G401 (cell line): Measurements from ENCODE around the gene EFHC1. TPM values are rescaled to one million over a fixed set of nuclear protein-coding genes. Genes with fewer than 3 reads are reported as not detected.
A peak's percentile ranks its signal among the peaks of the same experiment; 100 is the strongest.

Experiments used
- DNase-seq: peaks from one replicate; pipeline ENCODE4 v3.0.0-alpha.2; 2015; ENCODE audit warnings: low spot score
- in situ Hi-C: cut with HindIII; loops from 2 replicates; pipeline ENCODE4 v1.10.0; 2016; ENCODE audit warnings: low sequenced_read_pairs, mixed read lengths
- total RNA-seq: library from RNA; depleted of rRNA; stranded (reverse); fragments of >200 nt; shearing (Covaris generic); gene quantifications from 2 replicates; pipeline ENCODE4 v1.2.3, GENCODE V29; 2014

EFHC1 gene
- total RNA-seq, 1 experiment from 2014 or later: 20.7 TPM

DNA sequence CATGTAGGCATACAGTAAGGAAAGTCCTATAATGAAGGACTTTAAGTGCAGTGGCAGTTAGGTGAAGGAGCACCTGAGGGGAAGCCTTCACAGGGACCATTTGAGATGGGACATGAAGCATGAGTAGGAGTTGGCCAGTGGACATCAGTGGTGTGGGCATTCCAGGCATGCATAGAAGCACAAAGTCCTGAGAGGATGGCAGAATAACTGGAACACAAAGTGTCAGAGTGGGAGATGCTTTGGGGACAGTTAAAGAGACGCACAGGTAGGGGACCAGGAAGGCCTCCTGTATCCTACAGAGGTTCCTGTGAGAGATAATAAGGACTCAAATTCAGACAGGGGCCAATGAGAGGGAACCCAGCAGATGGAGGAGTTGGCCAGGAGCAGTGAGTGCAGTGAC lies 26.4 kb upstream of the EFHC1 start:
- in situ Hi-C loops: no loop called here
- DNase-seq: no peak

DNA sequence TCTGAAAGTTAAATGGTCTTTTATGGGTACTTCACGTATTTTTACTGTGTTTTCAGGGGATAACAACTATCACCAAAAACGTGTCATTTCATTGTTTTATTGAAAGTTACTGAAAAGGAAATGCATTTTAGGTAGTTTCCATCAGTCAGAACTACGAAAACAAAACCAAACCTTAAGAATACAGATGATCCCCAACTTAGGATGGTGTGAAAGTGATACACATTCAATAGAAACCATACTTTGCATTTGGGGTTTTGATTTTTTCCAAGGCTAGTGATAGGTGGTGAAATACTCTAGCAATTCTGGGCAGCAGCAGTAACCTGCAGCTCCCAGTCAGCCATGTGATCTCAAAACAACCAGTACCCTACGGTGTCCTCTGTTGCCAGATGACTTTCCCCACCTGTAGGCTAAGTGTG lies 25.9 kb upstream of the EFHC1 start:
- in situ Hi-C loops: no loop called here
- DNase-seq: no peak

DNA sequence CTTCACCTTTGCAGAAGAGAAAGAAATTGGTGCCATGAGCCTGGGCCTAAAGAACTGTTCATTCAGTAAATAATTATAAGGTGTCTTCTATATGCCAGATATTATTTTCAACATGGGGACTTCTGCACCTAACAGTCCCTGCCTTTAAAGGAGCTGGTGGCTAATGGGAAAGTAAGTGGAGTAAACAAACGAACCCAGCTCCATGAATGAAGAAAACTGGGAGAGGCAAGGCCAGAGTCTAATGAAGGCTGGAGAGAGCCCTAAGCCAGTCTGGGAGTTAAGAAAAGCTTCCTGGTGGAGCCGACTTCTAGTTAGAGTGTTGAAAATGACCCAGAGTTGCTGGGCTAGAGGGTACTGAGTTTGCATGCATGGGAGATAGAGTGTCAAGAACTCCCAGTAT lies 24.2 kb upstream of the EFHC1 start:
- in situ Hi-C loops: no loop called here
- DNase-seq: no peak

DNA sequence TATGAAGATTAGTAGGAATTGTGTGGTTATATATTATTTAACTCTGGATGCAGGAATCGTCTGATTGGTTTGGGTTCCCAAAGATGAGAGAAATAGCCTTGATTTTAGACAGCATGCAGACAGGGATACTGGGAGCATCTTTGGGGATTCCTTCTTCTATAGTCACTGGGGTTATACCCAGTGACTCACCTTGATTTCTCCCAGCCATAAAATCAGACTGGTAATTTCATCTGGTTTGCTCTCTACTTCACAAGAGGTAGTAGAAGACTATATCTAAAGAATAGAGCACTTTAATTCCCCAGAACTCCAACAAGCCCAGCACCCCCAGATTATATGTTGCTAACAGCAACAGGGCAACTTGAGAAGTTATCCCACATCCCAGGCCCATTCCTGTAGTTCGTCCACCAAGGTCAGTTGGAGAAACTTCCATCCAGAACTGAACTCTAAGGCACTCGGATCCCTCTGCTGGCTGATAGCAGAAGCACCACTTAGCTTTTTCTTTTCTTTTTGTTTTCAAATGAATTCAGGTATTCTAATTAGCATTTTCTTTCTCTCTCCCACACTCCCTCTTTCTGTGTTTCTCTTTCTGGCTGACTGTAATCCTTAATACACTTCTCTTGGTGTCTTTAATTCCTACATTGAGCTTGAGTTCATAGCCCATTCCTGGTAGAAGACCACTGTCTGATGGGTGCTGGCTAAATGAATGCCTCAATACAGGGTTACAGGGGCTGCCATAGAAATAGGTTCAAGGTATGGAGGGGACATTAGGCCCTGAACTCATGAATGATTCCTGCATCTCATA lies 20.4 kb upstream of the EFHC1 start:
- in situ Hi-C loops: loop anchor here (10.0 to 25.0 kb wide), 2 partner anchors 115 to 263 kb away; partner anchors contain the start of genes MCM3 and TMEM14A
- DNase-seq: peak; percentile 70

DNA sequence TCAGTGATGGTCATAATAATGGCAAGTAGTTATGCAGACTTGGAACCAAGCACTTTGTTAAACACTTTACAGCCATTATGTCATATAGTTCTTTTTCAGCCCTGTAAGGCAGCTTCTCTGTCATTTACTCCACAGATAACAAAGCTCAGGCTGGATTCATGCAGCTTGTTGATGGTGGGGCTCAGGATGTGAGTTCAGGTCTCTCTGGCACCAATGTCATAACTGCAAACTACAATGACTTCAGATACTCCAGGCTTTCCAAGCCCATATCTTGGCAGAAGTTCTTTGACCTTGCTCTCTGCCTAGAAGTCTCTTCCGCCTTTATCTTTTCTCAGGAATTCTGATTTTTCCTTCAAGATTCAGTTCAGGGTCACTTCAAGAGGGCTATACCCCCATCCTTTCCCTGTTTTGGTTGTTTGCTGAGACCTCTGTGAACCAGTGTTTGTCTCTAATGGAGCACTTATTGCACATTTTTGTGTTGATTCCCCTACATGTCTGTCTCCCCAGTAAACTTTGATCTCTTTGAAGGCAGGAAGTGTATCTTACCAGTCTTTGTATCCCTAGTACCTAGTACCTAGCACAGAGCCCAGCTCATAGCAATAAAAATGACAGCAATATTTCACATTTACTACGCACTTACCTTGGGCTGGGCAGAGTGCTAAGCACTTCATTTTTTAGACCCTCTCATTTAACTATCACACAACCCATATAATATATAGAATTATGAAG lies 19.7 kb upstream of the EFHC1 start:
- in situ Hi-C loops: loop anchor here (10.0 to 25.0 kb wide), 2 partner anchors 116 to 262 kb away; partner anchors contain the start of genes MCM3 and TMEM14A
- no peak for DNase-seq

DNA sequence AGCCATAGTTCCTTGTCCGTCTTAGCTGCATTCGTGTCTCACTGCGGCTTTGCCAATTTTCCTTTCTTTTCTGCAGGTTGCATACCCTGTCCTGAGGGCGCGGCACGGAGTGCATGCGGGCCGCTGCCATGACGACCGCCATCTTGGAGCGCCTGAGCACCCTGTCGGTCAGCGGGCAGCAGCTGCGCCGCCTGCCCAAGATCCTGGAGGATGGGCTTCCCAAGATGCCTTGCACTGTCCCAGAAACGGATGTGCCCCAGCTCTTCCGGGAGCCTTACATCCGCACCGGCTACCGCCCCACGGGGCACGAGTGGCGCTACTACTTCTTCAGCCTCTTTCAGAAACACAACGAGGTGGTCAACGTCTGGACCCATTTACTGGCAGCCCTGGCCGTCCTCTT lies 17.1 kb upstream of the EFHC1 start:
- in situ Hi-C loops: loop anchor here (10.0 to 25.0 kb wide), 2 partner anchors 118 to 259 kb away; partner anchors contain the start of genes MCM3 and TMEM14A
- DNase-seq: no peak

DNA sequence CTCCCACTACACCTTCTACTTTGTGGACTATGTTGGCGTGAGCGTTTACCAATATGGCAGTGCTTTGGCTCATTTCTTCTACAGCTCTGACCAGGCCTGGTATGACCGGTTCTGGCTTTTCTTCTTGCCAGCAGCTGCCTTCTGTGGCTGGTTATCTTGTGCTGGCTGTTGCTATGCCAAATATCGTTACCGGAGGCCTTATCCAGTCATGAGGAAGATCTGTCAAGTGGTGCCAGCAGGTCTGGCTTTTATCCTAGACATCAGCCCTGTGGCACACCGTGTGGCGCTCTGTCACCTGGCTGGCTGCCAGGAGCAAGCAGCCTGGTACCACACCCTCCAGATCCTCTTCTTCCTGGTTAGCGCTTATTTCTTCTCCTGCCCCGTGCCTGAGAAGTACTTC lies 16.5 kb upstream of the EFHC1 start:
- peak; percentile 98 for DNase-seq
- in situ Hi-C loops: loop anchor here (10.0 to 25.0 kb wide), 2 partner anchors 119 to 259 kb away; partner anchors contain the start of genes MCM3 and TMEM14A

DNA sequence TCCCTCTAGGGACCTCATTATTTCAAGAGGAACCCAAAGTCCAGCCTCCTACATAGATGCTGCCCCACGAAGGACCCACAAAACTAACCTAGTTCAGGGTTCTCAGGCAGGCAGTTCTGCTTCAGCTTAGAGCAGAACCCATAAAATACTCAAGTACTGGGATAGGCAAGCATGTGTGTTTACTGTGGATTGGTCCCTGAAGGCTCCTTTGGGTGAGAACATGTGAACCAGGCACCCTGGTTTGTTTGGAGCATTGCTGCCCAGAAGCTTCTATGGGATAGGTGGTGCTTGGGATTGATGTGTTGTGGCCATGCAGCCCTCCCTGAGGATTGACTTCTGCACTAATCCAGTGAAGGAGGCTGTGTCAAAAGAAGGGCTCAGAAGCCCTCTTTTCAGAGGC lies 14.9 kb upstream of the EFHC1 start:
- in situ Hi-C loops: loop anchor here (10.0 to 25.0 kb wide), 2 partner anchors 120 to 257 kb away; partner anchors contain the start of genes MCM3 and TMEM14A
- no peak for DNase-seq

DNA sequence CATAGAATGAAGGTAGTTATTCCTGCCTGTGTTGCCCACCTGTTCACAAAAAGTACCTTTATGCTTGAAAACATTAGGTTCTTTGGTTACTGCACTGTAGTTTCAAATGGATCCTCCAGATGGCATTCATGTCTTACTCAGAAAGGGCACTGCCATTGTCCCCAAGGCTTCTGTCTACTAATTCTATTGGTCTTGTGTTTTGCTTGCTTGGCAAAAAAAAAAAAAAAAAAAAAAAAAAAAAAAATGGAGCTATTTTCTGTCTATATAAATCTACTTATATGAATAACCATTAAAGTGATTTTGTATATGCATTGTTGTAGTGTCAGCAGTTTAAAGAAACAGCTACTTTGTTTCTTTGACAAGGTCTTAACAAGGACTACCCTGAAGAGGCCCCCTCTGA lies 12.7 kb upstream of the EFHC1 start:
- peak; percentile 78 for DNase-seq
- in situ Hi-C loops: loop anchor here (10.0 to 25.0 kb wide), 2 partner anchors 123 to 255 kb away; partner anchors contain the start of genes MCM3 and TMEM14A

DNA sequence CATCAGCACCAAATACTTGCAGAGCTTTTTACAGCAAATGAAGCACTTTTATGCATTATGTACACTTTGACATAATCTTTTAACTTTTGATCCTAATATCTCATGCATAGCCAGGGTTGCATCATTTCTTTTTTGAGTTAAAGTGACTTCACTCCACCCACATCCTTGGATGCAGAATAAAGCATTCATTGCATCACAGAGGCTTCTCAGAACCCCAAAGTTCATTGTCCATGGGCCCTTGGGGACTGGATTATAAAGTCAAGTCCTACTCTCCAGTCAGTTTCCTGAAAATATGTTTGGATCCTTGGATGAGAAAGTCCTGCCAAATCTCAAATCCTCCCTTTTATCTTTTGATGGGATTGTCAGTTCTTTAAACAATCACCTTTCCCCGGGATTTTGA lies 10.6 kb upstream of the EFHC1 start:
- in situ Hi-C loops: loop anchor here (10.0 to 25.0 kb wide), 2 partner anchors 125 to 253 kb away; partner anchors contain the start of genes MCM3 and TMEM14A
- no peak for DNase-seq

DNA sequence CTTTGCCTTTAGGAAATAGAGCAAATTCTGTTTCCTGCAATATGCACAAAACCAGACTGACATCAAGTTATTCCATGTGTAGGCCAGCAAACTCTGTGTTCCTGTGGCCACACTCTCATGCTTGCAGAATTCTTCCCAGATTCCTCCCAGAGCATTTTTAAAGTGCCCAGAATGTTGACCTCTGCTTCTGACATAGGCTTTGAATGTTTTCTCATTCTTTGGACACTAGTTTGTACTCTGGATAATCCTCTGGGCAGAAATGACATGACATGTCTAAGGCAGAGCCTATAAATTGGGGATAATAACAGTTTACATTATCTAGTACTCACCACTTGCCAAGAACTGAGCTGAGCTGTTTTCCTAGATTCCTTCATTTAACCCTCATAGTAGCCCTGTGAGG lies 9.2 kb upstream of the EFHC1 start:
- in situ Hi-C loops: loop anchor here (25.0 kb wide), 1 partner anchor 251 kb away; the partner anchor contains the start of gene TMEM14A
- no peak for DNase-seq

DNA sequence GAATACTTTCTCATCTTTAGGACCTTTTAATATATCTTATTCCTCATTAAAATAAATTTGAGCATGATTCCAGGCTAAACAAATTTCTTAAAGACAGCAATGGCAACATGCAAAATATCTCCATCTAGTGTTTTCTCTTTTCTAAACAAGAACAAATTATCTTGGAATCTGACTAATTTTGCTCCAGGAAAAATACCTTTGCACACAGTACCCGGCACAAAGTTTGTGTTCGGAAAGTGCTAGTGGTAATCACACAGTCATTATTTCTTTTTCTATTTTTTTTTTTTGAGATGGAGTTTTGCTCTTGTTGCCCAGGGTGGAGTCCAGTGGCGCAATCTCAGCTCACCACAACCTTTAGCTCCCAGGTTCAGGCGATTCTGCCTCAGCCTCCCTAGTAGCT lies 8.2 kb upstream of the EFHC1 start:
- no peak for DNase-seq
- in situ Hi-C loops: loop anchor here (25.0 kb wide), 1 partner anchor 250 kb away; the partner anchor contains the start of gene TMEM14A

DNA sequence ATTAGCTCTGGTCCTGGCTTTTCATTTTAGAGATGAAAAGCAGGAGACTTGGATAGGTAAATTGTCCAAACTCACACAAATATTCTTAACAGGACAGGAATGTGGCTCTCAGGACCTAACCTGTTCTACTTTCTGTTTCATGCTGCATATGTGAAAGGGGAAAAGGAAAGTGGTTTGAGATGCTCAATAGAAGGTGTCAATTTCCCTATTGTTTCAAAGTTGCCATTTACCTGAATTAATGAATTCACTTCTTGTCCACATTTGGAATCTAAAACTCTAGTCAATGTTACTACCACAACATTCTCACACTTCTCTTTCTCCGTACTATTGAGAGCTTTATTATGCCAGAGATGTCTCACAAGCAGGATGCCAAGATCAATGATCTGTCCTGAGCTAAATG lies 4.8 kb upstream of the EFHC1 start:
- no peak for DNase-seq
- in situ Hi-C loops: loop anchor here (25.0 kb wide), 1 partner anchor 247 kb away; the partner anchor contains the start of gene TMEM14A

DNA sequence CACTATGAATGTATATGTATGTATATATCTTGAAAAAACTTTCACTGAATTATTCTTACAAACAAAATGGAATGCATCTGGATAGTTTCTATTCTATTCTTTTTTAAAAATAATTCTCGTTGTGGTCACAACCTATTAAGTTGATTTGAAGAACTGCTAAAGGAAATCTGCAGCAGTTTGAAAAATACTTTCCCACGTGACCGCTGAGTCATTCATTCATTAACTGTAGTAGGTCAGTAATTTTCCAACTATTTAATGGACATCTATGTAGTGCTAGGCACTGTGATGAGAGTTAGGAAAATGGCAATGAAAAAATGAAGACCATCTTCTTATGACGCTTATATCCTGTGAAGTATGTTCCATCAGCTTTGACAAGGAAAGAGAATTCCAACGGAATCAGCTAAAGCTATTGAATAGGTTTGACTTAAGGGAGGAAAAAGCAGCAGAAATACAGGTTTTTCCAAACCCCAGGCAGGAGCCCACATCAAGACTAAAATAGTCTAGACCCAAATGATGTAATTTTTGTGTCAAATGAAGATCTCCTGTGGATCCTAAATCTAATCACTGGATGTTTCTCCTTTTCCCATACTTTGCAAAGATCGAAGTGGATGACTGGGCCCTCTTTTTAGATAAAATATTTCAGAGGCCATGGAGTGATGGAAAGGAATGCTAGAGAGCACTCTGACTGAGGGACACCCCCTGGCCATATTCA lies 4.1 kb upstream of the EFHC1 start:
- no peak for DNase-seq
- in situ Hi-C loops: loop anchor here (25.0 kb wide), 1 partner anchor 246 kb away; the partner anchor contains the start of gene TMEM14A

DNA sequence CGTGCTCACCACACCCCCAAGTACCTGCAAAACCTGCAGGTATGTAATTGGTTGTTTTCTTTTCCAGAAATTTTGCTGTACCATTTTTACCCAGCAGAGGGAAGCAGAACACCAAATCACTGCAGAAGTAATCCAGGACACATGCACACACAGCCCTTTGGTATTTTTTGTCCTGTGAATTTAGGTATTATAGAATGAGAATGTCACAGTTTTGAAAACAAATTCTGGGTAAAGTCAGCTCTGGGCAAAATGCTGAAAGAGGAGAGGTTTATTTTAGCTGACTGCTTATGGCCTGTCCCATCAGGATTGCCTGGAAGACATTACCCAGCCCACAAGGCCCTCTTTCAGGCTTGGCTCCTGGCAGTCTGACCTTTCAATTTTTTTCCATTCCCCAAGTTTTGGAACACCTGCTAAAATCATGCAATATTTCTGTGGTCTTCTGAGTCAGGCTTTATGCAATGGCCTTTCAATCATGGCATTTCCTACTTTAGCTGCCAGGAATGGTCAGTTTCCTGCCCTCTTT lies 3.5 kb upstream of the EFHC1 start:
- peak; percentile 80 for DNase-seq
- in situ Hi-C loops: loop anchor here (25.0 kb wide), 1 partner anchor 246 kb away; the partner anchor contains the start of gene TMEM14A

DNA sequence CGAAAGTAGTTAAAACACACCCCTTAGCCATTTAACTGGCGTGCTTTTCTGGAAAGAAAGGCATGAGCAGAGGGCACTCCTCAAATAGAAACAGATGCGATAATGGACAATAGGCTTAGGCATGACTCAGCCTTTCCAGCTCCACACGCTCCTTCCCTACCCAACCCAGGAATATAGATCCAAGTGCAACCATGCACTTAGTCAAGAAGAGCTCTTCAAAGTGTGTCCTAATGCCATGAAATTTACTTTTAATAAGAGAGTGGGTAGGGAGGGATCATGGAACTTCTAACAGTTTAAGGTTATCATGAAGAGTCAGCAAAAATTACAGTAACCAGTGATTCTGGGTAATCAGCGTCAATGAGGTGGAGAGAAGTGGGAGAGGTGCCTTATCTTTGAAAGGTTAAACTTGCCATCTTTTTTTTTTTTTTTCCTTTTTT lies 2.4 kb upstream of the EFHC1 start:
- in situ Hi-C loops: loop anchor here (25.0 kb wide), 1 partner anchor 245 kb away; the partner anchor contains the start of gene TMEM14A
- no peak for DNase-seq

DNA sequence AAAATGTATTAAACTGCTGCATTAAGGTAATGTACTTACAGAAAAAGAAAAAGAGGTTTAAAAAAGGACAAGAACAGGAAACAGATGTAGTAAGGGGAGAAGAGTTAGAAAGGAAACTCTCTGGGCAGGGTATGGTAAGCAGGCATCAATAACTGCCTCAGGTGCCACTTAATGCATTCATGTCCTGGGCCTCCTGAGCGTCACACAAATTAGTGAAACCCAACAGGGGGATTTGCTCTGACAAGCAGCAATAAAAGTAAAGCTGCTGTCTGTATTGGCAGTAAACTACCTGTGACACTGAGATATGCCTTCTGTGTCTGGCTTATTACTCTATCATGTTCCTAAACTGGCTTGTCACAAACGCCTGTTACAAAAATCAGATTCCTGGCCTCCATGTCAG lies 1.5 kb upstream of the EFHC1 start:
- in situ Hi-C loops: loop anchor here (25.0 kb wide), 1 partner anchor 244 kb away; the partner anchor contains the start of gene TMEM14A
- no peak for DNase-seq

DNA sequence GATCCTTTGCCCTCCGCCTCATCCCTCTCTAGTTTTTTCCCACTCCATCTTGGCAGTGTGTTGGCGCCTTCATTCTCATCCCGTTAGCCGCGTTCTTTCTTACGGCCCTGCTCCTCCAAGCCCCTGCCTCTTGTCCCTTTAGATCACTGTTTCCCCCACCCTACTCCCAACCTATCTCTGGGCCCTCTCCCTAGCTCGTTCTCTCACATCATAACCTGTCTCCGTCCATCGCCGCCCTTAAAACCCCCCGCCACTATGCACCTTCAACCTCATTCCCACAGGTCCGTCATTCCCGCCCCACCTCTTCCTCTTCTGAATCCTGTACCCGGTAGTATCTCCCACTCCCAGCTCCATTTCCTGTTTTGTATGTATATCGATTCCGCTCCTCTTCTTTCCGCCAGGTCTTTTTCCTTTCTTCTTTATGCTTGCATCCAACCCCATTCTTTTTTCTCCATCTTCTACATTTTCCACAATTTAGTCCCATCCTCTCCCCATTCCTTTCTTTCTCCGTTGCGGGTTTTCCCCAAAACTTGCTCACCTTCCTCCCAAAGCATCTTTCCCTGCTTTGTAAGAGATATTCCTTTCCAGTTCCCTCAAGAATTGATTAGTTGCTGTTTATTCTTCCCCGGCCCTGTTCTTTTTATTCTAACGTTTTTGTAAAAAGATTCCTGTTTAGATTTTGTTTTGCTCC lies 671 bp downstream of the EFHC1 start:
- DNase-seq: peak; percentile 73
- in situ Hi-C loops: loop anchor here (25.0 kb wide), 1 partner anchor 241 kb away; the partner anchor contains the start of gene TMEM14A
